ENCODE measurements around the gene COL9A3.
"Not testable (repeated sequence)": the region's sequence is repeated elsewhere in the genome, so short reads cannot be mapped to it uniquely, and the experiment has no call there.

The COL9A3 gene

GRCh38 chr20:62838128-62838891 is 21.5 kb downstream of the COL9A3 start:
- peak in 1 of 2 donors; percentile 40 for DNase-seq

GRCh38 chr20:62839261-62839660 is 22.4 kb downstream of the COL9A3 start:
- DNase-seq = no peak

GRCh38 chr20:62839816-62840215 is 23.0 kb downstream of the COL9A3 start:
- no peak for DNase-seq

GRCh38 chr20:62840244-62841197 is 23.7 kb downstream of the COL9A3 start:
- DNase-seq = no peak

- no peak for DNase-seq
Observed at GRCh38 chr20:62841705-62842212, 24.9 kb downstream of the COL9A3 start.

GRCh38 chr20:62843656-62844055 is 26.8 kb downstream of the COL9A3 start:
- no peak for DNase-seq

- DNase-seq = no peak
Observed at GRCh38 chr20:62844182-62844581, 27.3 kb downstream of the COL9A3 start.

- no peak for DNase-seq
Observed at GRCh38 chr20:62845416-62846160, 28.7 kb downstream of the COL9A3 start.

GRCh38 chr20:62846166-62846890 is 29.5 kb downstream of the COL9A3 start:
- DNase-seq = no peak

- DNase-seq = not testable (repeated sequence)
Observed at GRCh38 chr20:62848917-62849316, 32.1 kb downstream of the COL9A3 start.

- no peak for DNase-seq
Observed at GRCh38 chr20:62849431-62849830, 32.6 kb downstream of the COL9A3 start.

GRCh38 chr20:62850333-62850974 is 33.6 kb downstream of the COL9A3 start:
- DNase-seq = no peak

GRCh38 chr20:62852196-62852595 is 35.3 kb downstream of the COL9A3 start:
- no peak for DNase-seq

GRCh38 chr20:62852841-62853240 is 36.0 kb downstream of the COL9A3 start:
- no peak for DNase-seq

GRCh38 chr20:62853304-62853703 is 36.5 kb downstream of the COL9A3 start:
- DNase-seq = not testable (repeated sequence)

GRCh38 chr20:62854121-62854520 is 37.3 kb downstream of the COL9A3 start:
- no peak for DNase-seq

- DNase-seq = no peak
Observed at GRCh38 chr20:62855120-62855519, 38.3 kb downstream of the COL9A3 start.

GRCh38 chr20:62856931-62857619 is 40.2 kb downstream of the COL9A3 start:
- DNase-seq = no peak

- DNase-seq = peak in 1 of 2 donors; percentile 51
Observed at GRCh38 chr20:62858058-62858830, 41.4 kb downstream of the COL9A3 start.

GRCh38 chr20:62859721-62860120 is 42.9 kb downstream of the COL9A3 start:
- no peak for DNase-seq

Measured in CD4-positive, alpha-beta T cell treated with Interleukin-1 beta for 1 hour (primary cell).